Liver (tissue), 9 donors: ENCODE data around the gene TMEM120B. TPM values are rescaled to one million over a fixed set of nuclear protein-coding genes. Genes with fewer than 3 reads are reported as not detected.

Experiments used
- DNase-seq: peaks from one replicate; pipeline ENCODE4 v3.0.0-alpha.2; 2017; ENCODE audit warnings: low spot score
- H3K27ac ChIP-seq, 2 donors: one replicate each; pipeline ENCODE4 v1.7.0; 2013; ENCODE audit warnings: inconsistent platforms in 2 of 2, low read length in 2 of 2, control low read depth in 1 of 2, low read depth in 1 of 2, mild to moderate bottlenecking in 1 of 2
- H3K27me3 ChIP-seq, 4 donors: one replicate each; pipeline versions ENCODE4 v1.6.1 to v1.7.0; 2013; ENCODE audit warnings: low read length in 3 of 4, inconsistent platforms in 1 of 4, mild to moderate bottlenecking in 1 of 4, moderate library complexity in 1 of 4; ENCODE audit not compliant: control insufficient read depth in 4 of 4, insufficient read depth in 4 of 4
- H3K36me3 ChIP-seq, 4 donors: one replicate each; pipeline versions ENCODE4 v1.6.1 to v1.7.0; 2013; ENCODE audit warnings: low read length in 3 of 4, mild to moderate bottlenecking in 3 of 4, low read depth in 1 of 4, moderate library complexity in 1 of 4; ENCODE audit not compliant: control insufficient read depth in 4 of 4, insufficient read depth in 3 of 4
- H3K4me1 ChIP-seq, 4 donors: one replicate each; pipeline versions ENCODE4 v1.6.1 to v1.7.0; 2013; ENCODE audit warnings: low read length in 3 of 4, mild to moderate bottlenecking in 3 of 4, moderate library complexity in 1 of 4; ENCODE audit not compliant: control insufficient read depth in 4 of 4, insufficient read depth in 4 of 4
- H3K4me3 ChIP-seq, 3 donors: one replicate each; pipeline versions ENCODE4 v1.6.1 to v1.7.0; 2013; ENCODE audit warnings: low read length in 3 of 3, control low read depth in 1 of 3, low read depth in 1 of 3, mild to moderate bottlenecking in 1 of 3
- H3K9ac ChIP-seq, 2 donors: one replicate each; pipeline ENCODE4 v1.7.0; 2013; ENCODE audit warnings: low read length in 2 of 2, mild to moderate bottlenecking in 2 of 2, moderate library complexity in 2 of 2, control low read depth in 1 of 2, low read depth in 1 of 2
- H3K9me3 ChIP-seq, 4 donors: one replicate each; pipeline versions ENCODE4 v1.6.1 to v1.7.0; 2013; ENCODE audit warnings: low read length in 3 of 4; ENCODE audit not compliant: control insufficient read depth in 4 of 4
- CTCF ChIP-seq: fragments of 150-350 bp; IDR thresholded peaks from 2 replicates; pipeline ENCODE4 v1.5.1; 2017; ENCODE audit warnings: improper control_type of control experiment, low read depth, low read length; ENCODE audit not compliant: missing input control
- EGR1 ChIP-seq, 2 donors: IDR thresholded peaks; 2 replicates each; pipeline ENCODE4 v1.6.1; 2016 to 2018; ENCODE audit warnings: antibody characterized with exemption in 2 of 2, low read depth in 2 of 2
- FOXA1 ChIP-seq: IDR thresholded peaks from 2 replicates; pipeline ENCODE4 v1.6.1; 2016; ENCODE audit warnings: antibody characterized with exemption
- FOXA2 ChIP-seq: IDR thresholded peaks from 2 replicates; pipeline ENCODE4 v1.6.1; 2016; ENCODE audit warnings: antibody characterized with exemption
- GABPA ChIP-seq, 2 donors: IDR thresholded peaks in 1 of 2; conservative IDR thresholded peaks in 1 of 2; 2 replicates each; pipeline ENCODE4 v1.6.1; 2016; ENCODE audit warnings: antibody characterized with exemption in 2 of 2, mild to moderate bottlenecking in 1 of 2, moderate library complexity in 1 of 2
- HNF4A ChIP-seq, 2 donors: conservative IDR thresholded peaks; 2 replicates each; pipeline ENCODE4 v1.6.1; 2016; ENCODE audit warnings: antibody characterized with exemption in 2 of 2, mild to moderate bottlenecking in 2 of 2
- HNF4G ChIP-seq: IDR thresholded peaks from 2 replicates; pipeline ENCODE4 v1.6.1; 2016; ENCODE audit warnings: antibody characterized with exemption
- JUND ChIP-seq, 2 donors: IDR thresholded peaks; 2 replicates each; pipeline ENCODE4 v1.6.1; 2016; ENCODE audit warnings: antibody characterized with exemption in 2 of 2
- NR2F2 ChIP-seq: IDR thresholded peaks from 2 replicates; pipeline ENCODE4 v1.6.1; 2016; ENCODE audit warnings: antibody characterized with exemption
- RAD21 ChIP-seq, 2 donors: IDR thresholded peaks; 2 replicates each; pipeline ENCODE4 v1.6.1; 2016; ENCODE audit warnings: antibody characterized with exemption in 2 of 2, mild to moderate bottlenecking in 2 of 2
- RXRA ChIP-seq, 2 donors: IDR thresholded peaks; 2 replicates each; pipeline ENCODE4 v1.6.1; 2017 to 2018; ENCODE audit warnings: antibody characterized with exemption in 2 of 2, mild to moderate bottlenecking in 1 of 2
- SP1 ChIP-seq: IDR thresholded peaks from 2 replicates; pipeline ENCODE4 v1.6.1; 2018; ENCODE audit warnings: antibody characterized with exemption, mild to moderate bottlenecking
- TAF1 ChIP-seq: conservative IDR thresholded peaks from 2 replicates; pipeline ENCODE4 v1.6.1; 2016; ENCODE audit warnings: antibody characterized with exemption, mild to moderate bottlenecking
- YY1 ChIP-seq: IDR thresholded peaks from 2 replicates; pipeline ENCODE4 v1.6.1; 2016; ENCODE audit warnings: antibody characterized with exemption, mild to moderate bottlenecking
- ZBTB33 ChIP-seq: IDR thresholded peaks from 2 replicates; pipeline ENCODE4 v1.6.1; 2016; ENCODE audit warnings: antibody characterized with exemption
- WGBS: extraction: QIAGEN DNeasy Blood & Tissue Kit; methylation state at CpG from one replicate; pipeline ENCODE4 v1.1.7; 2013; 5-methylcytosine and 5-hydroxymethylcytosine counted together
- polyA plus RNA-seq, 2 donors: library from polyadenylated mRNA; stranded (reverse) in 1 of 2; unstranded in 1 of 2; fragments of 200-250 nt in 1 of 2; fragments of >200 nt in 1 of 2; fragmentation: Nextera tagmentation in 1 of 2; extraction: Ambion mirVana in 1 of 2; gene quantifications; one replicate each; pipeline versions ENCODE4 v1.2.1 to v1.2.3, GENCODE V29; 2013 to 2015
- total RNA-seq, 2 donors: library from RNA; depleted of rRNA; stranded (reverse); fragments of >200 nt; gene quantifications; one replicate each; pipeline ENCODE4 v1.2.3, GENCODE V29; 2014
- TF ChIP-seq, protein P1 (sequence below): IDR thresholded peaks from 2 replicates; pipeline ENCODE4 v1.6.1; 2016; ENCODE audit warnings: antibody characterized with exemption, mild to moderate bottlenecking
- TF ChIP-seq, protein P2 (sequence below): IDR thresholded peaks from 2 replicates; pipeline ENCODE4 v1.6.1; 2016; ENCODE audit warnings: antibody characterized with exemption
- TF ChIP-seq, protein P3 (sequence below): IDR thresholded peaks from 2 replicates; pipeline ENCODE4 v1.6.1; 2016; ENCODE audit warnings: antibody characterized with exemption
- donor health status: healthy.
- donor health status: healthy.
- donor health status: healthy.
- donor health status: healthy.
- donor health status: healthy.

The TMEM120B gene
- total and polyA plus RNA-seq, 4 donors = 1.6 to 9.2 (median 3.4) TPM

DNA sequence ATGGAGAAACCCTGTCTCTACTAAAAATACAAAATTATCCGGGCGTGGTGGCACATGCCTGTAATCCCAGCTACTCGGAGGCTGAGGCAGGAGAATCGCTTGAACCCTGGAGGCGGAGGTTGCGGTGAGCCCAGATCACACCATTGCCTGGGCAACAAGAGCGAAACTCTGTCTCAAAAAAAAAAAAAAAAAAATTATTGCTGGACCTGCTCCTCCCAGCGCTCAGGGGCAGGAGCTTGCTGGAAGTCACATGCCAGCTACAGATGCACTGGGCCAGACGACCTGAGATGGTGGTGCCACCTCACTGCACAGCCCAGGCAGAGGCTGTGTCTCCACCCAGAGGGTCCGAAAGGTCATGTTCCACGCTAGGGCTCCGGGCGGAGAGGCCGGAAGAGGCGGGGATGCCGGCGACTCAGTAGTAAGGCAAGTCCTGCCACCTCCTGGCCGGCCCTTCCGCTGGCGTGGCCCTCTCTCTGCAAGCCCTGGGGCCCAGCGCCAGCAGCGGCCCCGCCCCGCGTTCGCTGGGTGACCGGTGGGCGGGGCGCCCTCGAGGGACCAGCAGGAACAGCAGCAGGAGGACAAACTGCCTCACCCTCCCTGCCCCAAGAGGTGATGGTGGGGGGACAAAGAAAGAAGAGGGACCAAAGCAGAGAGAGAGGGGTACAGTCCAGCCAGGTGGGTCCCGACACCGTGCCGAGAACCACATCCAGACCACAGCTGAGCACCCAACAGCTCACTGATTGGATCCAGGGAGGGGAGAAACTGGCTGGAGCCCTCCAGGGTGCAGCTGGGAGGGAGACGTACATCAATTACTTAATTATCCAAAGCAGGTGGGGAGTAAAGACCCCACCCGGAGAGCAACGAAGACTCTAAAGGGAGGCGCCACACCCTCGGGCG, 84.6 kb downstream of the TMEM120B start:
- Histone ChIP-seq H3K36me3 (no peaks in the 10 kb centered on the region), H3K4me1 (peaks cover 16 to 63% (median 54%) of the 10 kb centered on the region in 4 donors), H3K9ac (no peak overlapping the region), H3K27ac (peak overlapping the region; percentile 92 to 100), H3K9me3 (no peaks in the 10 kb centered on the region), H3K27me3 (no peaks in the 10 kb centered on the region), H3K4me3 (peak overlapping the region in 2 of 3 donors; percentile 28 to 38)
- 15% methylated on average over 39 of the region's 39 CpGs for WGBS
- peak; percentile 92 for TF ChIP-seq ZBTB33
- TF ChIP-seq YY1 = peak; percentile 91
- TF ChIP-seq RXRA (IDR thresholded peaks at IDR 0.05) = peak; percentile 87 to 92
- peak; percentile 94 for TF ChIP-seq SP1
- TF ChIP-seq, protein P1, sequence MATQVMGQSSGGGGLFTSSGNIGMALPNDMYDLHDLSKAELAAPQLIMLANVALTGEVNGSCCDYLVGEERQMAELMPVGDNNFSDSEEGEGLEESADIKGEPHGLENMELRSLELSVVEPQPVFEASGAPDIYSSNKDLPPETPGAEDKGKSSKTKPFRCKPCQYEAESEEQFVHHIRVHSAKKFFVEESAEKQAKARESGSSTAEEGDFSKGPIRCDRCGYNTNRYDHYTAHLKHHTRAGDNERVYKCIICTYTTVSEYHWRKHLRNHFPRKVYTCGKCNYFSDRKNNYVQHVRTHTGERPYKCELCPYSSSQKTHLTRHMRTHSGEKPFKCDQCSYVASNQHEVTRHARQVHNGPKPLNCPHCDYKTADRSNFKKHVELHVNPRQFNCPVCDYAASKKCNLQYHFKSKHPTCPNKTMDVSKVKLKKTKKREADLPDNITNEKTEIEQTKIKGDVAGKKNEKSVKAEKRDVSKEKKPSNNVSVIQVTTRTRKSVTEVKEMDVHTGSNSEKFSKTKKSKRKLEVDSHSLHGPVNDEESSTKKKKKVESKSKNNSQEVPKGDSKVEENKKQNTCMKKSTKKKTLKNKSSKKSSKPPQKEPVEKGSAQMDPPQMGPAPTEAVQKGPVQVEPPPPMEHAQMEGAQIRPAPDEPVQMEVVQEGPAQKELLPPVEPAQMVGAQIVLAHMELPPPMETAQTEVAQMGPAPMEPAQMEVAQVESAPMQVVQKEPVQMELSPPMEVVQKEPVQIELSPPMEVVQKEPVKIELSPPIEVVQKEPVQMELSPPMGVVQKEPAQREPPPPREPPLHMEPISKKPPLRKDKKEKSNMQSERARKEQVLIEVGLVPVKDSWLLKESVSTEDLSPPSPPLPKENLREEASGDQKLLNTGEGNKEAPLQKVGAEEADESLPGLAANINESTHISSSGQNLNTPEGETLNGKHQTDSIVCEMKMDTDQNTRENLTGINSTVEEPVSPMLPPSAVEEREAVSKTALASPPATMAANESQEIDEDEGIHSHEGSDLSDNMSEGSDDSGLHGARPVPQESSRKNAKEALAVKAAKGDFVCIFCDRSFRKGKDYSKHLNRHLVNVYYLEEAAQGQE = peak; percentile 94
- peak in 1 of 2 donors; percentile 75 for TF ChIP-seq EGR1 (IDR thresholded peaks at IDR 0.05; ENCODE audit: low read depth in 2 of 2)
- peak; percentile 90 for TF ChIP-seq NR2F2
- peak in 1 of 2 donors; percentile 90 for TF ChIP-seq GABPA (IDR thresholded peaks at IDR 0.05 in 1 of 2, conservative IDR thresholded peaks at IDR 0.05 in 1 of 2)
- TF ChIP-seq, protein P2, sequence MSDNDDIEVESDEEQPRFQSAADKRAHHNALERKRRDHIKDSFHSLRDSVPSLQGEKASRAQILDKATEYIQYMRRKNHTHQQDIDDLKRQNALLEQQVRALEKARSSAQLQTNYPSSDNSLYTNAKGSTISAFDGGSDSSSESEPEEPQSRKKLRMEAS = peak; percentile 88
- peak; percentile 70 to 81 for TF ChIP-seq JUND (IDR thresholded peaks at IDR 0.05)
- TF ChIP-seq HNF4G = peak; percentile 79
- TF ChIP-seq FOXA1 = peak; percentile 78
- peak; percentile 61 to 63 for TF ChIP-seq RAD21 (IDR thresholded peaks at IDR 0.05)
- TF ChIP-seq TAF1 = peak; percentile 40
- TF ChIP-seq, protein P3, sequence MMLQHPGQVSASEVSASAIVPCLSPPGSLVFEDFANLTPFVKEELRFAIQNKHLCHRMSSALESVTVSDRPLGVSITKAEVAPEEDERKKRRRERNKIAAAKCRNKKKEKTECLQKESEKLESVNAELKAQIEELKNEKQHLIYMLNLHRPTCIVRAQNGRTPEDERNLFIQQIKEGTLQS = no peak
- peak; percentile 33 for TF ChIP-seq FOXA2
- TF ChIP-seq CTCF = peak; percentile 32
- peak; percentile 88 to 94 for TF ChIP-seq HNF4A (conservative IDR thresholded peaks at IDR 0.05)
- peak; percentile 89 for DNase-seq
